PC-9 (cell line): Measurements from ENCODE around the gene OR4X1. TPM values are rescaled to one million over a fixed set of nuclear protein-coding genes. Genes with fewer than 3 reads are reported as not detected.

ENCODE experiments used
- BruUV-seq: library from RNA; stranded (reverse); fragments of 400-500 nt; replicated peaks from 2 replicates; lab custom pipeline; 2021; lab: Mats Ljungman, UMichigan
- CTCF ChIA-PET: fragments of 300-600 bp; sonication (Branson Sonifier 250); formaldehyde crosslinking; loops from one replicate; lab custom pipeline; 2022; ENCODE audit warnings: antibody characterized with exemption; lab: Charles Lee
- POLR2A ChIA-PET: fragments of 300-600 bp; sonication (Branson Sonifier 250); formaldehyde crosslinking; loops from one replicate; lab custom pipeline; 2022; ENCODE audit warnings: antibody characterized with exemption; ENCODE audit not compliant: unreplicated experiment; lab: Charles Lee
- DNase-seq, 2 experiments: peaks; one replicate each; pipeline versions ENCODE4 v3.0.0 to v3.0.0-alpha.2; 2015 to 2022; ENCODE audit warnings: mixed read lengths in 1 of 2
- H2AFZ ChIP-seq: fragments of 200-600 bp; sonication (generic); 2 replicates; pipeline ENCODE4 v1.8.1; 2017; ENCODE audit warnings: antibody characterized with exemption
- H3F3A ChIP-seq: fragments of 200-600 bp; sonication (generic); 2 replicates; pipeline ENCODE4 v1.8.1; 2017; ENCODE audit warnings: antibody characterized with exemption, mild to moderate bottlenecking, low read depth; ENCODE audit not compliant: insufficient read depth
- H3K27ac ChIP-seq: fragments of 200-600 bp; sonication (generic); 2 replicates; pipeline ENCODE4 v1.6.1; 2016; ENCODE audit warnings: mixed run types
- H3K27me3 ChIP-seq: fragments of 200-600 bp; sonication (generic); 2 replicates; pipeline ENCODE4 v1.6.1; 2016; ENCODE audit warnings: low read depth, mixed run types; ENCODE audit not compliant: insufficient read depth
- H3K36me3 ChIP-seq: fragments of 200-600 bp; sonication (generic); 2 replicates; pipeline ENCODE4 v1.6.1; 2016; ENCODE audit warnings: low read depth, mixed run types
- H3K4me1 ChIP-seq: fragments of 200-600 bp; sonication (generic); replicated peaks from 2 replicates; pipeline ENCODE4 v1.6.1; 2016; ENCODE audit warnings: mixed run types; ENCODE audit not compliant: insufficient read depth
- H3K4me2 ChIP-seq: fragments of 200-600 bp; sonication (generic); 2 replicates; pipeline ENCODE4 v1.6.1; 2017; ENCODE audit warnings: mixed run types
- H3K4me3 ChIP-seq: fragments of 200-600 bp; sonication (generic); 2 replicates; pipeline ENCODE4 v1.6.1; 2016; ENCODE audit warnings: mixed run types
- H3K79me2 ChIP-seq: fragments of 200-600 bp; sonication (generic); 2 replicates; pipeline ENCODE4 v1.6.1; 2017; ENCODE audit warnings: low read depth, mixed run types
- H3K9me2 ChIP-seq: fragments of 200-600 bp; sonication (generic); 2 replicates; pipeline ENCODE4 v1.8.1; 2017; ENCODE audit warnings: mild to moderate bottlenecking; ENCODE audit not compliant: insufficient read depth
- H3K9me3 ChIP-seq: fragments of 200-600 bp; sonication (generic); 2 replicates; pipeline ENCODE4 v1.8.1; 2016; ENCODE audit warnings: low read depth; ENCODE audit not compliant: insufficient read depth
- H4K20me1 ChIP-seq: fragments of 200-600 bp; sonication (generic); 2 replicates; pipeline ENCODE4 v1.8.1; 2017; ENCODE audit not compliant: insufficient read depth
- CTCF ChIP-seq: fragments of 200-600 bp; sonication (generic); conservative IDR thresholded peaks from 2 replicates; pipeline ENCODE4 v1.6.1; 2017; ENCODE audit warnings: mixed run types, antibody characterized with exemption, mild to moderate bottlenecking, moderate library complexity
- EZH2 ChIP-seq: fragments of 200-600 bp; sonication (generic); IDR thresholded peaks from 2 replicates; pipeline ENCODE4 v1.8.0; 2017; ENCODE audit warnings: antibody characterized with exemption, low read depth
- intact Hi-C: fragments of 100-400 bp; cut with micrococcal nuclease; formaldehyde crosslinking; loops from one replicate; pipeline ENCODE4 v1.10.0; 2022; ENCODE audit not compliant: unreplicated experiment
- total RNA-seq: library from RNA; stranded (reverse); gene quantifications from 2 replicates; pipeline ENCODE4 v1.2.3, GENCODE V29; 2021

Gene OR4X1
- total RNA-seq, 1 experiment from 2014 or later: not detected

GRCh38 chr11:48237727-48238126, 25.9 kb upstream of the OR4X1 start:
- BruUV-seq: no TSS peak
- TF ChIP-seq EZH2 (no peak), CTCF (no peak)

GRCh38 chr11:48242501-48242900, 21.2 kb upstream of the OR4X1 start:
- no peak overlapping the region for H3K4me3 ChIP-seq
- no peaks in the 10 kb centered on the region for H3K79me2 ChIP-seq
- H4K20me1 ChIP-seq: no peaks in the 10 kb centered on the region
- H2AFZ ChIP-seq: no peak overlapping the region
- TF ChIP-seq EZH2 (no peak), CTCF (no peak)
- H3F3A ChIP-seq: no peaks in the 10 kb centered on the region
- H3K27me3 ChIP-seq: peaks cover 9% of the 10 kb centered on the region
- no peak for DNase-seq
- no TSS peak for BruUV-seq
- CTCF ChIA-PET: no interaction called here
- no peaks in the 10 kb centered on the region for H3K9me3 ChIP-seq
- intact Hi-C loops: no loop called here
- no peaks in the 10 kb centered on the region for H3K4me1 ChIP-seq
- POLR2A ChIA-PET: no interaction called here
- H3K27ac ChIP-seq: no peak overlapping the region
- H3K9me2 ChIP-seq: no peaks in the 10 kb centered on the region
- H3K4me2 ChIP-seq: no peak overlapping the region
- no peaks in the 10 kb centered on the region for H3K36me3 ChIP-seq

More at GRCh38 chr11:48237727-48238126, 25.9 kb upstream of the OR4X1 start:
- no peaks in the 10 kb centered on the region for H3K4me1 ChIP-seq
- H3K36me3 ChIP-seq: no peaks in the 10 kb centered on the region
- POLR2A ChIA-PET: no interaction called here
- no peaks in the 10 kb centered on the region for H3K9me2 ChIP-seq
- CTCF ChIA-PET: no interaction called here
- H3F3A ChIP-seq: no peaks in the 10 kb centered on the region
- H3K4me2 ChIP-seq: no peak overlapping the region
- no peaks in the 10 kb centered on the region for H3K9me3 ChIP-seq
- peaks cover 18% of the 10 kb centered on the region for H3K27me3 ChIP-seq
- H3K79me2 ChIP-seq: no peaks in the 10 kb centered on the region
- DNase-seq: no peak
- no peak overlapping the region for H2AFZ ChIP-seq
- H3K27ac ChIP-seq: no peak overlapping the region
- H3K4me3 ChIP-seq: no peak overlapping the region
- no peaks in the 10 kb centered on the region for H4K20me1 ChIP-seq
- intact Hi-C loops: no loop called here

GRCh38 chr11:48244804-48245203, 18.9 kb upstream of the OR4X1 start, which contains the start of gene OR4X2:
Gene OR4X2, plus strand, starts transcription at chr11:48245104. Its CDS starts 0 bp downstream, at chr11:48245104.
- H3K36me3 ChIP-seq: no peaks in the 10 kb centered on the region
- TF ChIP-seq EZH2 (no peak), CTCF (no peak)
- H3K4me2 ChIP-seq: no peak within 1 kb of the TSS
- H3K9me2 ChIP-seq: no peaks in the 10 kb centered on the region
- no peak within 1 kb of the TSS for H3K4me3 ChIP-seq
- no peaks in the 10 kb centered on the region for H4K20me1 ChIP-seq
- H3F3A ChIP-seq: no peaks in the 10 kb centered on the region
- no peaks in the 10 kb centered on the region for H3K4me1 ChIP-seq
- no TSS peak for BruUV-seq
- H2AFZ ChIP-seq: no peak within 1 kb of the TSS
- POLR2A ChIA-PET: no interaction called here
- H3K27ac ChIP-seq: no peak within 1 kb of the TSS
- CTCF ChIA-PET: no interaction called here
- intact Hi-C loops: no loop called here
- no peaks in the 10 kb centered on the region for H3K9me3 ChIP-seq
- no peak for DNase-seq
- peaks cover 9% of the 10 kb centered on the region for H3K27me3 ChIP-seq
- H3K79me2 ChIP-seq: no peaks in the 10 kb centered on the region
